NCI-H446 (cell line): Measurements from ENCODE around the gene SCTR.

ENCODE experiments used
- DNase-seq, 2 experiments: peaks; one replicate each; lab custom pipeline; 2025; lab: John Stamatoyannopoulos, UW

The SCTR gene

DNA sequence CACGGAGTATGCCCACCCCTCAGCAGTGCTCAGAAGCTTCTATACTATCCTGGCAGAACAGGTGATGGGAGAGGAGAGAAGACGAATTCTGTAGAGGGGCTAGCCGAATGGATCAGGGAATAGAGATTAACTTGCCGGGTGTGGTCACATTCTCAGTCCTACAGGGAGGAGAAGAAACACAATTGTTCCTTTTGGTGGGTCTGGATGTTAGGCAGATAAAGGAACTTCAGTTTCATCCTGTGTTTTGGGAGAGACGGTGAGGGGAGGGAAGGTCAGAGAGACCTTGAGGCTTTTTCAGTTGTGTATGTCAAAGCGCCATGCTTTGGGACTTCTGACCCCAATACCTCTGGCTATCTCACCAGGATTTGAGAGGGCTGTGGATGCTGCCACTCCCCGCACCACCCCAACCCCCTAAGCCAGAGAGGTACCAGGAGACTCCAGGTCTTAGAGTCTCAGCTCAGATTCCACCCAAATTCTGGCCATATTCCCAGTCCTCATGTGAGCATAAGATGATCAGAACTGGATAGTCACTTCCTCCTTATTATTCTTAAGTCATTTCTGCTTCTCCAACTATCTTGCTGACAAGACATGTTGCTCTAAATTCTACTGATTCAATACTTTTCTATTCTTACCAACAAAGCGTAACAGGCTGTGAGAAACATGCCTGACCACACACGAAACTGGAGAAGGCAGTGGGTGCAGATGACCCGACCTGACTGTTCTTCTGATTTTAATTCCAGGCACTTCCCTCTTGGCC is 94.9 kb downstream of the SCTR start:
- no peak for DNase-seq

DNA sequence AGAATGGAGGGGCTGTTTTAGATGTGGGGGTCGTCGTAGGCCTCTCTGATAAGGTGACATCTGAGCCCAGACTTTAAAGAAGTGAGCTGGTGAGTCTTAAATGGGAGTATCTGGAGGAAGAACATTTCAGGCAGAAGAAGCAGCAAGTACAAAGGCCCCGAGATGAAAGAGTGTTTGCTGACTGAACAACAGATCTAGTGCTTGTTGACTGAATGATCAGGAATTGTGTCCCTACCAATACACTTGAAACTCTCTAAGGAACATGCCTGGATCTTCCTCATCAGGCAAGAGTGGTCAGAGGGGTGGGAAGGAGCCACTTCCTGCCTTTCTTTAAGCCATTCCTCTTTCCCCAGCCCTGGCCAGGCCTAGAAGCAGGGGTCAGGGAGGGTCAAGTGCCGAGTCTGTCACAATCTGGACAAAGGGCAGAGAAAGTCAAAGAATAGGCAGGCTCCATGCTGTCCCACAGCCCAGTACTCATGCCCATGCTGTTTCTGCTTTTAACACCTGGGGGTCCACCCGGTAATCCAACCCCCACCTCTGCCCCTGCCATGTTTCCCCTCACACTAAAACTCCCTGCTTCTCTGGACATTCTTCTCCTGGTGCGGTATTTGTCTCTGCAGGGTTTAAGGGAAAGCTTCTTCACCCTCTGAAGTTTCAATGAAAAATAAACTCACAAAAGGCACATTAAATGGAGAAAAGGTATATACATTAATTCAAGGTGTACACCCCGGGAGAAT is 95.6 kb downstream of the SCTR start:
- no peak for DNase-seq

DNA sequence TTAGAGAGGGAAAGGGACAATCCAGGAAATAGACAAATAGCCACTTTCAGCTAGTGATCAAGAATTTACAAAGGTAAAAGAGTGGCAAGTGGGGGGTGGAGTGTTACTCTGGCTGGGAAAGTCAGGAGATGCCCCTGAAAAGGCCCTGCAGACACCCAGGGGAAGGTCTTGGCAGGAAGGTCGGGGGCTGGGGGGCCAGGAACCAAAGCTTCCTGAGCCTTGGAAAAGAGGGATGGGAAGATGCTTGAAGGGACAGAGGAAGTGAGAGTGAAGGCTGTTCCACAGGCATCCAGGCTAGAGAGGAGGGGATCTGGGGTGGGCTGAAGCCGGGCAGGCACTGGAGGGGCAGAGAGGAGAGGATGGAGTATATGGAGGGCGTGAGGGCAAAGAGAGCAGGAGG is 96.5 kb downstream of the SCTR start:
- no peak for DNase-seq

DNA sequence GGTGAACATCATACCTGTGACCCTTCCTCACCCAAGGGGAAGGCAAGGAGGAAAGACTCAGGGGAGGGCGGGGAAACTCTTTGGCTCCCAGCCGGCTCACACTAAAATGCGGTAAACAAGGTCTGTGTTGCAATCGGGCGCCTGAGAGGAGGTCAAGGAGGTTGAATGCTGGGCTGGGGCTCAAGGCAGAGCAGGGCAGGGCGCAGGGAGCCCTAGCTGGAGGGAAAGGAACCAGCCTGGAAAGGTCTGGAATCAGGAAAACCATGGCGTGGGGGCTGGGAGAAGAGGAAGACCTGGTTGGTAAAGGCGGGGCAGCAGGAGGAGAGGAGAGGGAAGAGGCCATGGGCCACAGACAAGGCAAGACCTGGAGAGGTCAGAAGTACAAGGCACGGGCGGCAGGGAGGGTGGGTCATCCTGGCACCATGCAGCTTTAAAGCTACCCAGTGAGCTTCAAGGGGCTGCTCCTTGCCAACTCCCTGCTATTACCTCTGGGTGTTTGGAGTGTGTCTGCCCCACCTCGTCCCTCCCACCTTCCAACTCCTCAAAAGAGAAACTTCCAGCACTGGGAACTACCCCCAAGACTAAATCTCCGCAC is 97.4 kb downstream of the SCTR start:
- no peak for DNase-seq

DNA sequence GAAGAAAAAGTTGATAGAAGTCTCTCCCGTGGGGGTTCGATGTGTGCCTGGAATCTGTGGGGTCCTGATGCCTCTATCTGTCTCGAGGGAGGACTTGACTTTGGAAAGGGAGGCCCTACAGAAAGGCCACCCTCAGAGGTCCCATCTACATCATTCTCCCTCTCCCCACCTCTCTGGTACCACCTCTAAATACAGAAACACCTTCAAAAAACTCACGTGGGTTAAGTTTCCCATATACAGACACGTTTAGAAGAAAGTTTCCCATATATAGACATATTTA is 97.9 kb downstream of the SCTR start:
- no peak for DNase-seq

DNA sequence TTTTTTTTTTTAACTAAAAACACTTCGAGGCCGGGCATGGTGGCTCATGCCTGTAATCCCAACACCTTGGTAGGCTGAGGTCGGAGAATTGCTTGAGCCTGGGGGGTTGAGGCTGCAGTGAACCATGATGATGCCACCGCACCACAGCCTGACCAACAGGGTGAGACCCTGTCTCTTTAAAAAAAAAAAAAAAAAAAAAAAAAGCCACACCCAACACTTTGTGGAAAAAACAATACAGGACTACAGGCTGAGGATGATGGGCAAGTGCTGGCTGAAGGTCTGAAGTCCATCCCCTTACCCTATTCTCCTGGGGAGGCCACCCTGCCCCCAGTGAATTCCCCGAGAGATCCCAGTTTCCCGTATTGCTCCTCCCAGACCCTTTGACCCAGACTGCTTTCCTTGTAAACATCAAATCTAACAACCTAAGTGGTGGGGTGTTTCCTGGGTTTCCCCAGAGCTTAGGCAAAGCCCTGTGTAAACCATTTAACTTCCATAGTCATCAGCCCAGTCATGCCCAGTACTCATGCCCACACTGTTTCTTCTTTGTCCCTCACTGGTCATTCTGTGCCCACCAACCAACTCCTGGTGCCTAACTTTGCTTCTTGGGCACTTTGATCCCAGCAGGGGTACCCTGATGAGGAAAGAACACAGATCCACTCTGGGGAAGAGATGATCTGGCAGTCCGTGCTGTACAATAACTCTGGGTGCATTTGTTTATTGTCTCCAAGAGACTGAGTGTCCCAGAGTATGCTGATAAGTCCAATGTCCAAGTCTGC is 98.5 kb downstream of the SCTR start:
- DNase-seq: no peak

DNA sequence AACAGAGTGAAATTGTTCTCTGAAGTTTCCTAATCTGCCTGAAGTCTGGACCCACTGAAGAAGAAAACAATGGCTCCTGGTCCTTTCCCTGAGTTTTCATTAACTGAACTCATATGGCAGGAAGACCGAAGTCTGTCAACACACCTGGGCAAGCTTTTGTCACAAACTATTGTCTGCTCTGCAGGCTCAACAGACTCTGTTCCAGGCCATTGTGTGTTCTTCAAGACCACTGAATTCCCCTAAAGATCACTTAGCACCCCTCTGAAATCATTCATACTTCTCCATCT is 99.2 kb downstream of the SCTR start:
- DNase-seq: no peak

DNA sequence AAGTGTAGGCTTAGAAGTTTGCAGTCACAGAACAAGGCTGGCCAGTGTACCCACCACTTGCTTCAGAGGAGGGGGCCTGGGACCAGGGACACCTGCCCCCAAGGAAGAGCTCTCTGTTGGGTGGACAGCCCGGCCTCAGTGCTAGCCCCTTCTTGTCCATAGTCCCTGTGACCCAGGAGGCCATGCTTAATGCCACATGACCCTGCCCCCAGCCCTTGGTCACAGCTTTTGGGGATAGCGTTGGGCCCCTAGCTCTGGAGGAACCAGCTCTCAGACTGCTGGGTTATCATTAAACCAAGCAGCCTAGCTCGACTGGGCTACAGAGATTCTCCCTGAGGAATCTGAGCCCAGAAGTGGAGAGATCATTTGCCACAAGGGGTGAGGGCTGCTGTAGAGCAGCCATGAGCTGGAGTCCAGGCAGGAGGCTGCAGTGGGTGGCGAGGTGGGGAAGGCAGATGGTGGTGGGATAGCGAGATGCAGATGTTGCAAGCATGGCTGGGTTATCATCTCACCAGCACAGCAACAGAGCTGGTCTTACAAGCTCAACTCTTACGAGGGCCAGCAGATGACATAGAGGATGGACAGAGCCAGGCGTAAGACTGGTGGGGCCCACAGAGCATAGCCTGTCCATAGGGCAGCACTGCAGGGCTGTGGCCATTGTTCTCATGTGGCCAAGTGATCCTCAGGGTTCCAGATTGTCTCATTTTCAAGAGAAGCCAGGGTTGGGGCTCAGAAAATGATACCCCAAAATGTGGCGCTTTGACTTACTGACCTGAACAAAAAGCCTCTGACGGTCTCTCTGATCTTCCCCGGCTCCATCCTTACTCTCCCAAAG is 99.8 kb downstream of the SCTR start:
- no peak for DNase-seq

DNA sequence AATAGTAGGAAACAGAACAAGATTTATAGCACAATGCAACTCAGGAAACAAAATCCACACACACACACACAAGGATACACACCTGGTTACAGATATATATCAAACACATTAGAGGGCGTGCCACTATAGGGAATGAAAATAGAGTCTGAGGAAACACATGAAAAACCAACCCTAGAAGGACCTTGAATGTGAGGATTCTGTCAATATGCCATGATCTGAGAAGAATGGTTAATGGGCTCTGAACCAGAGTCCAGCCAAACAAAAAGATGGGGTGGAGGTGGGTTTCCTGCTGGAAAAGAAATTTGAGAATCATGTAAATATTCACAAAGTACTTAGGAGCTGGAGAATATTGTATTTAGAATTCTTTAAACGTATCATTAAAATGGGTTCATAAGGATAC is 100.5 kb downstream of the SCTR start:
- DNase-seq: no peak

DNA sequence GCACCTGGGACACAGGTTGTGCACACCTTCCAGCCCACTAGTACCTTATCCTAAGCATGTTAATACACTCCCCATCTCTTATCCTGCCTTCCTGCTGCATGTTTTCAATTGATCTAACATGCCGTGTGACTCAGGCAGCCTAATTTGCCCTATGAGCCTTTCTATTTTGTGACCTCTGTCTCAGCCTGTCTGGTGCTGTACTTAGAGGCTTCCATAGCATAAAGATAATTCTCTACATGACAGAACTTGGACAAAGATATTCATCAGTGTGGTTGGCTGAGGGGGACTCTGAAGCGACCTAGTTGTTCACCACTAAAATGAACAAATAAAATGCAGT is 101.2 kb downstream of the SCTR start:
- DNase-seq: no peak

DNA sequence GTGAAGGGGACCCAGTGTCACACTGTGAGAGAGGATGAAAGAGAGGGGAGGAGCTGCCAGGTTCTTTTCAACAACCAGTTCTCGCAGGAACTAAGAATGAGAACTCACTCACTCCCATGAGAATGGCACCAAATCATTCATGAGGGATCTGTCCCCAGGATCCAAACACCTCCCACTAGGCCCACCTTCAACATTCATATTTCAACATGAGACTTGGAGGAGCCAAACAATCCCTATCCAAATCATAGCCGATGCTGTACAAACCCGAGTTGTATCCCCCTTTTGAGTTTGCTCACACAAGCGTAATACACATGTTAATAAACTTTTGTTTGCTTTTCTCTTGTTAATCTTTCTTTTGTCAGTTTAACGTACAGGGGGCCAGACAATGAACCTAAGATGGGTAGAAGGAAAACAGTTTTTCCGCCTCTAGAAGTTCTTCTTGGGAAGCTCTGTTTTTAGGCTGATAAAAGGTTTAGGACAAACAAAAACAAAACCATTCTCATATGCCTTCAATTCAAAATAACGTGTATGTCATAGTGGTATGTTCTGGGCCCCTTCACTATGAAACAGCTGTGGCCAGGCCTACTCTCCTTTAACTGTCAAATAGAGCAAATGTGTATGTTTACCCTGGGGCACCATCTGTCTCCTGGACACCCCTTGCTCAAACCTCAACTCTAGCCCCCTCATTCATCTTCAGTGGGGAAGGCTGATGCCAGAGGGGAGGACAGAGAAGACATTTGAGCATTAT is 101.7 kb downstream of the SCTR start:
- no peak for DNase-seq

DNA sequence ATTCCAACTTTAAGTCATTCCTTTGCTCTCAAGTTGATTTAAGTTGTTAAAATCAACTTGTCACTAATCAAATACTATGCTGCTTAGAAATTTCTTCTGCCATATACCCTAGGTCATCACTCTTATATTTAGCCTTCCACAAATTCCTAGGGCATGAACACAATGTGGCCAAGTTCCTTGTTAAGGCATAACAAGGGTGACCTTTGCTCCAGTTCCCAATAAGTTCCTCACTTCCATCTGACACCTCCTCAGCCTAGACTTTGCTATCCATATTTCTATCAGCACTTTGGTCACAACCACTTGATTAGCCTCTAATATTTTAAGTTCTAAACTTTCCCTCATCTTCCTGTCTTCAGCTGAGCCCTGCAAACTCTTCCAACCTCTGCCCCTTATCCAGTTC is 102.5 kb downstream of the SCTR start:
- no peak for DNase-seq

DNA sequence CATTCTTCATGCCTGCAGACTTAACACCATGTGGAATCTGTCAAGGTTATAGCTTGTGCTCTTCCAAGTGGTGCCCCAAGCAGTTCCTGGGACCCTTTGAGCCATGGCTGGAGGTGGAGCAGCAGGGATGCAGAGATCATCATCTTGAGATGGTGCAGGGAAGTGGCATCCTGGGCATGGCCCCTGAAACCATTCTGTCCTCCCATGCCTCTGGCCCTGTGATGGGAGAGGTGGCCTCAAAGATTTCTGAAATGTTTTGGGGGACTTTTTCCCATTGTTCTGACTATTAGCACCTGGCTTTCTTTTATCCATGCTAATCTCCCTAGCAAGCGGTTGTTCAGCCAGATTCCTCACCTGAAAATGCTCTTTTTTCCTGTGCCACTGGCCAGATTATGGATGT is 103.0 kb downstream of the SCTR start:
- no peak for DNase-seq

DNA sequence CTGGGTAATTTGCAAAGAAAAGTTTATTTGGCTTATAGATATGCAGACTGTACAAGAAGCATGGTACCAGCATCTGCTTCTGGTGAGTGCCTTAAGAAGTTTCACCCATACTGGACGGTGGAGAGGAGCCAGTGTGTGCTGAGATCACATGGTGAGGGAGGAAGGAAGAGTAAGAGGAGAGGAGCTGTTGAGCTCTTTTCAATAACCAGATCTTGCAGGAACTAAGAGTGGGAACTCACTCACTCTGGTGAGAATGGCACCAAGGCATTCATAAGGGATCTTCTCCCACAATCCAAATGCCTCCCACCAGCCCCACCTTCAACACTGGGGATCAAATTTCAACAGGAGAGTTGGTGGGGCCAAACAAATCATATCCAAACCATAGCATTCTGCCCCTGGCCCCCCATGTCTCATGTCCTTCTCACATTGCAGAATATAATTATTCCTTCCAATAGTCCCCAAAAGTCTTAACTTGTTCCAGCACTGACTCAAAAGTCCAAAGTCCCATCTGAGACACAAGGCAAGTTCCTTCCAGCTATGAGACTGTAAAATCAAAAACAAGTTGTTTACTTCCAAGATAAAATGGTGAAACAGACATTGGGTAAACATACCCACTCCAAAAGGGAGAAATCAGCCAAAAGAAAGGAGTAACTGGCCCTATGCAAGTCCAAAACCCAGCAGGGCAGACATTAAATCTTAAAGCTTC is 104.3 kb downstream of the SCTR start:
- DNase-seq: no peak

DNA sequence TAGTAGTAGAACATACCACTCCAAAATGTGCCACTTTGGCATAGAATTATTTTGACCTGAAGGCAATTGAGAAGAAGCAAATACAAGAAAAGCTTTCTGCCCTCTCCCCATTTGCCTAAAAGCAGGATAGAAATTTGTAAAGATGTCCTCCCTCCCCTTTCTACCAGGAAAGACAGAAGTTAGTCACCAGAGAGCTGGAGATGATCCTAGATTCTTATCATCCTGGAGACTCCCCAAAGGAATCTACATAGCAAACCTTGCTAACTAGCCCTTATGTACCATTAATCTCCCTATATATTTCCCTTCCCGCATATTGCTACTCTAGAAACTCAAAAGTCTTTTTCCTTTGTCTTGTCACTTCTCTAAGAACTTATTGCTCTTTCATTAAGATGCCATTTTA is 105.2 kb downstream of the SCTR start:
- no peak for DNase-seq

DNA sequence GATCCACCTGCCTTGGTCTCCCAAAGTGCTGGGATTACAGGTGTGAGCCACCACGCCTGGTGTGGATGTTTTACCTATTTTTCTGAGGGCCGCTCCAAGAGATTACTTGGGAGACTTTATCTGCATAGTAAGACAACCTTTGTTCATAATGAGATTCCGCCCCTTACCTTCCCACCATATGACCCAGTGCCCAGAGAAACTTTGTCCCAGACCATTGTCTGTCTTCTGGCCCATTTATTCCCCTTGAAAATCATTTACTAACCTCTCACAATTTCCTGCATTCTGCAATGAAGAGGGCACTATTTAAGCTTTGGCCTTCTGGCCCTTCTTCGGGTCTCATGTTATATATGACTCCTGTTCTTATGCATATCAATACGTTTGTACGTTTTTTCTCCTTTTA is 106.4 kb downstream of the SCTR start:
- no peak for DNase-seq

DNA sequence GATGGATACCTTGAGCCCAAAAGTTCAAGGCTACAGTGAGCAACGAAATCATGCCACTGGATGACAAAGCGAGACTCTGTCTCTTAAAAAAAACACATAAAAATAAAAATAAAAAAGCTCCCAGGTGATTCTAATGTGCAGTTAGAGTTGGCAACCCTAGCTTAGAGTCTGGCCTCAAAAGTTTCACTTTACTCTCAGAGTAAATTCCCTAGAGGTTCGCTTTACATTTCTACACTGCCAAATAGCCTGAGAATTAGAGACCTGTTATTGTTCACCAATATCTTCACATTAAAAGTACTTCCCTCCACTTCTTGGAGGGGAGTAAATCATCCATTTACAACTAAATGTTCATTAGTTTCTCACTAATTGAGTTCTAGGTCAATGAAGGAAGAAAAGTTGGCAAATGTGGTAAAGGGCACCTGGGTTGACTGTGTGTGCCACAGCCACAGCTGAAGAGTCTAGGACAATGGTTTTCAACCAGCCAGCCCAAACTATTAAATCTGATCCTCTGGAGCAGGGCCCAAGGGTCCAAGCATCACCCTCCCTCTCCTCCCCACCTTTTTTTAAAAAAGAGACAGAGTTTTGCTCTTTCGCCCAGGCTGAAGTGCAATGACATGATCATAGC is 107.9 kb downstream of the SCTR start:
- no peak for DNase-seq

DNA sequence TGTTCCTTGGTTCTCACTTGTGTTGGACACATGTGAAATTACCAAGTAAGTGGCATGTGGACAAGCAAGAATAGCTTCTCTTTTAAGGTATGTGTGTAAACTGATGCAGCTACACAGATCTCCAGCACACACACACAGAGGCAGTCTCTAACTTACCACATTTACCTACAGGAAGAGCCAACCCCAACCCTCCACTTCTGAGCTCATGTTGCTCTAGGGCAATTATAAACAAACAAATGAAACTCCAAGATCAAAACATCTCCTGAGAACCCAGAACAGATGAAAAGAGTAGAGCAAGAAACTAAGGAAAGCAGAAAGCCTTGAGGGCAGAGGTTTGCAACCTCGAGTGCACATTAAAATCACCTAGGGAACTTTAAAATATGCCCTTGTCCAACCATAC is 108.7 kb downstream of the SCTR start:
- no peak for DNase-seq

DNA sequence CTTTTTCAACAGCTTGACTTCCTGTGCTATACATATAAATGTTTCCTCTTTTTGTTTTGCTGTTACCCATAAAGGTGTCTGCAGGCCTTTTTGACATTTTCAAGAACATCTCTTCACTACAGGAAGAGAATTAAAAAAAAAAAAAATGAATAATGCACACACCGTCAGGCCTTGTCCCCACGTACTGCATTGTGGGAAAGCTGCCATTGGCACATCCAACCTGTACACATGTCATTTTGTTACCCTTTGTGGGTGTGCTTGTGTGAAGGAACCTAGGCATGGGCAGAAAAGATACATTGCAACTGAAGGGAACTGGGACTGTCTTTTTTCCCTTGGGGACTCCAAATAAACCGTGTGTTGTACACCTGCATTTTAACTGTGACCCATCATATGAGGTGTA is 109.4 kb downstream of the SCTR start:
- DNase-seq: no peak

DNA sequence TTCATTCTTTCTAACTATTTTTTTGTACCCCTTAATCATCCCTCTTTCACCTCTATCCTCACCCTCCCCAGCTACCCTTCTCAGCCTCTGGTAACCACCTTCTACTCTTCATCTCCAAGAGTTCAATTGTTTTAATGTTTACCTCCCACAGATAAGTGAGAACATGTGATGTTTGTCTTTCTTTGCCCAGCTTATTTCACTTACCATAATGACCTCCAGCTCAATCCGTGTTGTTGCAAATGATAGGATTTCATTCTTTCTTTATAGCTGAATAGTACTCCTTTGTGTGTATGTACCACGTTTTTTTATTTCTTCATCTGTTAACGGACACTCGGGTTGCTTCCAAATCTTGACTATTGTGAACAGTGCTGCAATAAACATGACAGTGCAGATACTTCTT is 114.8 kb downstream of the SCTR start:
- DNase-seq: no peak

DNA sequence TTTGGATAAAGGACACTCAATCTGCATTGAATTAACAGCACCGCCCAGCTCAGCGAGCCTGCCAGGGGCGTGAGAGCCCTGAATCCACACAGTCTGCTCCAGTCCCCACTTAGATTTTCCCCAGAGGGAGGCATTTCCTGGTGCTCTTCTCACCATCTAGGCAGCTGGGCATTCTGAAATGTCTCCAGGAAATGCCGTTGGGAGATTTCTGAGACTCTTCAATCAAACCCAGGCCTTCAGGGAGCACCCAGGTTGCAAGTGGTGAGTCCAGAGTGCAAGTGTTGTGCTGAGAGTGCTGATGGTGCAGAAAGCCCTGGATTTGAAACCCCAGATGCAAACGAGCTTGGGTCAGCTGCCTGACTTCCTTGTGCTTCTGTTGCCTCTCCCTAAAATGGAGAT is 116.1 kb downstream of the SCTR start:
- no peak for DNase-seq
